GM13977 (cell line): ENCODE measurements around the gene MCM3.
A peak's percentile ranks its signal among the peaks of the same experiment; 100 is the strongest.

Experiments used
- DNase-seq: peaks from one replicate; pipeline ENCODE4 v3.0.0; 2012; ENCODE audit warnings: low spot score
- in situ Hi-C: fragments of 300-500 bp; cut with MboI; formaldehyde crosslinking; loops from one replicate; pipeline ENCODE4 v1.12.0; 2022; ENCODE audit warnings: low sequenced_read_pairs, low pct_unique_long_range_greater_than_20kb, mixed read lengths, inconsistent platforms; ENCODE audit not compliant: unreplicated experiment
- TF ChIP-seq, protein P1 (sequence below): IDR thresholded peaks from 2 replicates; pipeline ENCODE4 v1.5.1; 2012; ENCODE audit warnings: mild to moderate bottlenecking, control low read depth; ENCODE audit not compliant: insufficient read depth; ENCODE audit errors: extremely low read depth, missing control alignments

The MCM3 gene

GRCh38 chr6:52243282-52243893 lies 41.2 kb downstream of the MCM3 start:
- no peak for DNase-seq
- in situ Hi-C loops, result loop anchor here (25.0 kb wide), 1 partner anchor 181 kb away; no protein-coding TSS in a partner anchor
- TF ChIP-seq, protein P1, sequence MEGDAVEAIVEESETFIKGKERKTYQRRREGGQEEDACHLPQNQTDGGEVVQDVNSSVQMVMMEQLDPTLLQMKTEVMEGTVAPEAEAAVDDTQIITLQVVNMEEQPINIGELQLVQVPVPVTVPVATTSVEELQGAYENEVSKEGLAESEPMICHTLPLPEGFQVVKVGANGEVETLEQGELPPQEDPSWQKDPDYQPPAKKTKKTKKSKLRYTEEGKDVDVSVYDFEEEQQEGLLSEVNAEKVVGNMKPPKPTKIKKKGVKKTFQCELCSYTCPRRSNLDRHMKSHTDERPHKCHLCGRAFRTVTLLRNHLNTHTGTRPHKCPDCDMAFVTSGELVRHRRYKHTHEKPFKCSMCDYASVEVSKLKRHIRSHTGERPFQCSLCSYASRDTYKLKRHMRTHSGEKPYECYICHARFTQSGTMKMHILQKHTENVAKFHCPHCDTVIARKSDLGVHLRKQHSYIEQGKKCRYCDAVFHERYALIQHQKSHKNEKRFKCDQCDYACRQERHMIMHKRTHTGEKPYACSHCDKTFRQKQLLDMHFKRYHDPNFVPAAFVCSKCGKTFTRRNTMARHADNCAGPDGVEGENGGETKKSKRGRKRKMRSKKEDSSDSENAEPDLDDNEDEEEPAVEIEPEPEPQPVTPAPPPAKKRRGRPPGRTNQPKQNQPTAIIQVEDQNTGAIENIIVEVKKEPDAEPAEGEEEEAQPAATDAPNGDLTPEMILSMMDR, result no peak

GRCh38 chr6:52241819-52242218 lies 42.7 kb downstream of the MCM3 start:
- DNase-seq, result no peak
- TF ChIP-seq, protein P1, result no peak

DNA sequence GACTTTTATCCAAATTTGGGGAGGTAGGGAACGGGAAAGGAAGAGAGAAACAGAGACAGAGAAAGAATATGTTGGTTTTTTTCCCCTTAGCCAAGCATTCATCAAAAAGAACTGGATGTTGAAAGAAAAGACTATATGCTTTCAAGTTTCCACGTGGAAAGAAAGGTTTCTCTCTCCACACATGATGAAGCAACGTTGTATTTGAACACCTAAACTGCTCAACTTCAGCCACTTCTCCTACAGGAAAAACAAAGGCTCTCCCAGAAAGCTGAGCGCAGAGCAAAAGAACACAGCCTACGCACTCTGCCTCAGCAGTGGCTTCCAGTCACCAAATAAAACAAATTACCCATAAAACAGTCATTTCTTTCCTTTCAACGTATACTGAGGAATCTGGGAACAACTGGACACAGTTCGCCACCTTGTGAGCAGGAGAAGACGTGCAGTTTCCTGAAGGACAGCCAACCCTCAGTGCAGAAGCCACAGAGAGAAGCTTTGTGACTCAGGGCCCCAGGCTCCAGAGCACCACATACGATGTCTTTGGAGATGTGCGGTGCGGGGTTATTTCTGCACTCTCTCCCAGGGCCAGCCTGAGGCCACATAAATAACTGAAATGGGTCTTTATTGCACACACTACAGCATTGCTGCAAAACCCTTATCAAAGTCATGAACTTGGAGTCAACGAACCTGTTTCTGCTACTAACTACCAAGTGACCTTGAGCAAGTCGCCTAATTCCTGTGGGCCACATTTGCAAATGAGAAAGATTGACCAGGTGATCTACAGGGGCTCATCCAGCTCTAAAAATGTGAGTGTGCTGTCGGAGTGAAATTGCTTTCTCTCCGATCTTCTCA lies 50.3 kb downstream of the MCM3 start:
- in situ Hi-C loops, result loop anchor here (5.0 to 25.0 kb wide), 2 partner anchors 72 to 172 kb away; no protein-coding TSS in a partner anchor
- DNase-seq, result peak; percentile 49
- TF ChIP-seq, protein P1, result peak; percentile 90

More at GRCh38 chr6:52241819-52242218, 42.7 kb downstream of the MCM3 start:
- in situ Hi-C loops, result loop anchor here (25.0 kb wide), 1 partner anchor 180 kb away; no protein-coding TSS in a partner anchor

GRCh38 chr6:52233005-52233404 lies 51.5 kb downstream of the MCM3 start:
- no peak for DNase-seq
- TF ChIP-seq, protein P1, result no peak
- in situ Hi-C loops, result loop anchor here (5.0 to 25.0 kb wide), 2 partner anchors 71 to 171 kb away; no protein-coding TSS in a partner anchor

GRCh38 chr6:52231406-52232127 lies 53.0 kb downstream of the MCM3 start:
- no peak for DNase-seq
- TF ChIP-seq, protein P1, result no peak
- in situ Hi-C loops, result loop anchor here (5.0 to 25.0 kb wide), 2 partner anchors 69 to 169 kb away; no protein-coding TSS in a partner anchor

DNA sequence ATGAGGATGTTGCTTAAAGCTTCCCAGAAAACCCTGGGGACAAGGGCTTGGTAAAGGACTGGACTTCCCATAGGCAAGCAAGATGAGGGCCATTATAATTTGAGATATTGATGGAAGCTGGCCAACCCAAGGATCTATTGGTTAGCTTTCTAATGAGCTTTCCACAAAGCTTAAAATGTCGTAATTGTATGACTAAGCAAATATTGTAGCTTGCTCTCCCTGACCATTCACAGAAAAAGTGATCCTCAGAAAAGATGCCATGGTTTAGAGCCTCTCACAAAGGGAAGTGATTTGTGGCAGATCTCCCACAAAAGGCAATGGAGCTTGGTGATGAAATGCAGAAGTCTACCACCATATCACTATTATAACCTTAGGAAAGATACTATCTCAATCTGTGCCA lies 53.9 kb downstream of the MCM3 start:
- in situ Hi-C loops, result loop anchor here (5.0 to 25.0 kb wide), 2 partner anchors 68 to 168 kb away; no protein-coding TSS in a partner anchor
- TF ChIP-seq, protein P1, result no peak
- DNase-seq, result no peak
